HG03135 (cell line): Measurements from ENCODE around the gene TWF2.

Experiments used
- ATAC-seq: cut with Tn5 transposase; IDR thresholded peaks from one replicate; pipeline ENCODE4 v1.9.1; 2021; ENCODE audit warnings: mild to moderate bottlenecking, moderate library complexity; ENCODE audit not compliant: unreplicated experiment

TWF2 gene

DNA sequence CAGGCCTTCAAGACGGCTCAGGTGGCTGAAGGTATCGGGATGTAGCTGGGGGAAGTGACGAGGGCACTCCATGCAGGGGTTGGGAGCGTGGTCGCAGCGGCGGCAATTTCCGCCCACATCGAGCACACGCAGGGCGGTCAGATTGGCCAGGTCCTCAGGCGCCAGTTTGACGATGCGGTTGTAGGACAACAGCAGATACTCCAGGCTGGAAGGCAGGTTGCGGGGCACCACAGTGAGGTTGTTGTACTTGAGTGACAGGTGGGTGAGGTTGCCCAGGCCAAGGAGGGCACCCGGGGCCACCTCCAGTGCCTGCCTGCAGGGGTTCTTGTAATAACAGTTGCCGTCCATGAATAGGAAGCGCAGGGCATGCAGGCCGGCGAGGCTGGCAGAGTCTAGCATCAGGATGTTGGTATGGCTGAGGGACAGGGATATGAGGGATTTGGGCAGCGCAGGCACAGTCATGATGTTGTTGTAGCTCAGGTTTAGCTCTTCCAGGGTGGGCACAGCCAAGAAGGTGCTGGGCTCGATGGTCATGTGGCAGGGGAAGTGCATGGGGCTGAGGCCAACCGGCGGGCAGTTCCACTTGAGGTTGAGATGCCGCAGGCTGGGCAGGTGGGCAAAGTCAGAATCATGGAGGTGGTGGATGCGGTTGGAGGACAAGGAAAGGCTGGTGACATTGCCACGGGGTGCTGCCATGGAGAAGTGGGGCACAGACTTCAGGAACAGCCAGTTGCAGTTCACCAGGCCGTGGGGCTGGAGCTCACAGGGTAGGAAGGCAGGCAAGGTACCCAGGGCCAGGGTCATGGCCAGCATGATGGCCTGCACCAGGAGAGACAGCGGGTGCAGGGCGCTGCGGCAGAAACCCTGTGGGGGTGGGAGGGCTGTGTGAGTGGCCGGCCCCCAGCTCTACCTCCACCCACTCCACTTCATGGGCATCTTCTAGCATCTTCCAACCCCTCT, 15.2 kb downstream of the TWF2 start:
- ATAC-seq: no peak

DNA sequence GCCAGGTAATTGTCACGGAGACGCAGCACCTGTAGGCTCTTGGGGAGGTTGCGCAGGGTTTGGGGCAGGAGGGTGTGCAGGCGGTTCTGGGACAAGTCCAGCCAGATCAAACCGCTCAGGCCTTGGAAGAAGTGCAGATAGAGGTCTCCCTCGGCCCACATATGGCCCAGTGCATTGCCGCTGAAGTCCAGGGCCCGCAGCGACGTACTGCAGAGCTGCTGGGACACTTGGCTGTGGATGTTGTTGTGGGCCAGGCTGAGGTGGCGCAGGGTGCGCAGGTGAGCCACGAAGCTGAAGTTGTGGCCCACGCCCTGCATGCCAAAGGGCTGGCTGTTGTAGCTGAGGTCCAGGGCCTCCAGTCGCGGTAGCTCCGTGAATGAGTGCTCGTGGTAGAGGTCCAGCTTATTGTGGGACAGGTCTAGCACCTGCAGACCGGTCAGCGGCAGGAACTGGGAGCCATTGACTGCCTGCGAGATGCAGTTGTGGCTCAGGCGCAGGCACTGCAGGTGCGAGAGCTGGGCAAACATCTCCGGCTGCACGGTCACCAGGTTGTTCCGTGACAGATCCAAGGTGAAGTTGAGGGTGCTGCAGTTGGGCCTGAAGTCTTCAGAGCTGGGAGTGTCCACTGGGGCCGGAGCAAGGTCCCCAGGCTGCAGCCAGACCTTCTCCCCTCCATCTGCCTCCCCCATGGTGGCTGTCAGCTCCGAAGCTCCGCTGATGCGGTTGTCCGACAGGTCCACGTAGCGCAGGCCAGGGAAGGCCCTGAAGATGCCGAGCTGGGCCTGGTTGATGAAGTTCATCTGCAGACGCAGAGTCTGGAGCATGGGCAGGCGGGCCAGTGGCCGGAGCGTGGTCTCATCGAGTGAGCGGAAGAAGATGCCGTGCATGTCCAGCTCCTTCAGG, 16.4 kb downstream of the TWF2 start:
- no peak for ATAC-seq

DNA sequence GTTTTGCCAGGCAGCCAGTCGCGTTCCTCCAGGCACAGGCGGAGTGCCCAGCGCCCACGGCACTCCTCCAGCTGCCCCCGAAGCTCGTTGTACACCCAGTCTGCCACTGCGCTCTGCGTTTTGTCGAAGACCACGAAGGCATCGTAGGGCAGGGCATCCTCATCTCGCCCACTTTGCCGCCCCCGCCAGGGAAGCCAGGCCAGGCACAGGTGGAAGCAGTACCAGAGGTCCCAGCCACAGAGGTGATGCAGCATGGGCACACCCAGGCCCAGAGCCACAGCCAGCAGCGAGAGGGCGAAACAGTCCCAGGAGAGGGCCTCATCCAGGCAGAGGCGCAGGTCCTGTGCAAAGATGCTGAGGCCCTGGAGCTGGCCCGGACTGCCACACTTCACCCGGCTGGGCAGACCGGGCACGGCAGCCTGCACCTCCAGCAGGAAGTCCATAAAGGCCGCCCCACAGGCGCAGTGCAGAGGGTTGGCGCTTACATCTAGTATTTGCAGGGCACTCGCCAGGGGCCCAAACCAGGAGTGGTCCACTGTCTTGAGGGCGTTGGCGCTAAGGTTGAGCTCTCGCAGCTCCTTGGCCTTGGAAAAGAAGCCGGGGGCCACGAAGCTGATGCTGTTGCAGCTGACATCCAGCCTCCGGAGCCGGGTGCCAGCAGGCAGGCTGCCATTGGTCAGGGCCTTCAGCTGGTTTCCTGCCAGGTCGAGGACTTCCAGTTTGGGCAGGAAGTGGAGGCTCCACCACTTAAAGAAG, 17.2 kb downstream of the TWF2 start:
- no peak for ATAC-seq

DNA sequence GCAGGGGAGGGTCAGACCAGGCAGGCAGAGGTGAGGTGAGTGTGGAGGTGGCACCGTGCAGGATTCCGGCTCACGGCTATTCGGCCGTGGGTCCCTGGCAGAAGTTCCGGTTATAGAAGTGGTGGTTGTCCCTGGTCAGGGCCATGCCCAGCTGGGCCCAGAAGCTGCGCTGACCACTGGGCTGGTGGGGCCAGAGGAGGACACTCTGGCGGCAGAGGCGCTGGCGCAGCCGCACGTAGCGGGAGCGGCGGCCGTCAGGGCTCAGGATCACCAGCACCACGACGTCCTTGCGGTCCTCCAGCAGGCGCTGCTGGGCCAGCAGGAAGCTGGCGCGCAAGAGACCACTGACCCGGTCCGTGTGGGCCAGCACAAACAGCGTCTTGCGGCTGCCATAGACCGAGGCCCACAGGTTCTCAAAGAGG, 17.8 kb downstream of the TWF2 start:
- ATAC-seq: no peak

DNA sequence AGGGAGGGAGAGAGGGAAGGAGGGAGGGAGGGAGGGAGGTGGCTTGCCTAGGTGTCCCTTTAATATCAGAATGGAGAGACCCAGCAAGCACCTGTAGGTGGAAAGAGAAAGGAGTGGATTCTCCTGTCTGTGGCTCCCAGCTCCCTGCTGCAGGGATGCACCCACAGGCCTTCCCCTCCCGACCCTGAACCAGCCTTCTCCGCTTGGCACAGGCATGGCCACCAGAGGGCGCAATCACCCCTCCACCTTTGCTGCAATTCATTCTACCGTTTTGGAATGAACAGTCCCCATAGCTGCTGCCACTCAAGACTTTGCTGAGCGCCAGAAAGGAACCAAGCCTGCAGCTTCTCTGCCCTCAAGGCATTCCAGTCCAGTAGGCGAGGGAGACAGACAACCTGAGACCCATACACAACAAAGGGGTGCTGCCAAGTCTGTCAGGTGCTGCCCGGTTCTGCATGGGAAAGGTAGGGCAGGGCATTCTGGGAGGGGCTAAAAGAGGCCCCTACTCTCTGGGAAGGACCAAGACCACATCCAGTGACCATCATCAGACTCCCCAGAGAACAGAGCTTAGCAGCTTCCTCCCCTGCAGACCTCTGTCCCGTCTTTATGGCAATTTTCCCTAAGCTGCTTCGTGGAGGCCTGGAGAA, 18.5 kb downstream of the TWF2 start:
- ATAC-seq: no peak

DNA sequence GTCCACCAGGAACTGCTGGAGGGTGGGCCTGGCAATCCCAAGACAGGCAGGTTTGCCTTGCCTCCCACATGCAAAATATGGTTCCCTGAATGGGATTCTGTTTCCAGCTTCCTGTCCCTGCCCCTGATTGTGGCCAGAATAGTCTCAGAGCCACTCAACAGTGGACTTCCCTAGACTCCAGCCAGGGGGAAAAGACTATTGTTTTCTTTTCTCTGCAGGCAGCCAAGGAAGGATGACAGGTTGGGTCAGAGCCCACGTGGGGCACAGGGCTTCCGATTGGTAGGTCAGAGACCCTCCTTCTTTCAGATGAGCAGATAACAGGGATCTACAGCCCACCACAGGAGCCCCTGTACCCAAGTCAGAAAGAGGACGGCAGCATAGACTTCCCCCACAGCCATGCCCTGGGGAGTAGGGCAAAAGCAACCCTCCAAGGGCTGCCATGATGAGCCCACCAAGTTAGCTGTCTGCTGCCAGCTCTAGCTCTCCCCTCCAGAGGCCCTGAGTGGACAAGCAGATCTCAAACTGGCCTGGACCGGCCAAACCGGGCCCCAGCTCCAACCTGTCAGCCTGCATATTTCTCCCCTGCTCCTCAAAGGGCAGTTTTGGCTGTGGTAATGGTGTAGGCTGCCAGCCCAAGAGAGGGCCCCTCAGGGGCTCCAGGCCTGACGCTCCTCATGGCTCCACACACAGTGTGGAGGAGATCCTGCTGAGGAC, 19.9 kb downstream of the TWF2 start:
- no peak for ATAC-seq

DNA sequence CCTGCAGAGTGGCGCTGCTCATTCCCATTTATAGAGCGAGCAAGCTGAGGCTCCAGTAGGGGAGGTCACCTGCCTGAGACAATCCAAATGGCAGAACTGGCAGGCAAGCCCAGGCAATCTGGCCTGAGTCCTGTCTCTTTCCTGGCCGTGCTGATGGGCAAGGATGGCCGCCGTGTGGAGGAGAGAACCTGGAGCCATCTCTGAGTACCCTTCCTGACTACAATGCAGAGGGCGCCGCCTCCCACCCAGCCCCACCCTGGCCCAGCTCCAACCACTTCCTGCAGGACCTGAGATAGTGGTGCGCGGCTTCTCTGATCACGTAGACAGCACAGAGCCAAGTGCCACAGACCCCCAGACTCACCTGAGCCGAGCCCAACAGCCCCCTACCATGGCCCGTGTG, 20.5 kb downstream of the TWF2 start:
- no peak for ATAC-seq

DNA sequence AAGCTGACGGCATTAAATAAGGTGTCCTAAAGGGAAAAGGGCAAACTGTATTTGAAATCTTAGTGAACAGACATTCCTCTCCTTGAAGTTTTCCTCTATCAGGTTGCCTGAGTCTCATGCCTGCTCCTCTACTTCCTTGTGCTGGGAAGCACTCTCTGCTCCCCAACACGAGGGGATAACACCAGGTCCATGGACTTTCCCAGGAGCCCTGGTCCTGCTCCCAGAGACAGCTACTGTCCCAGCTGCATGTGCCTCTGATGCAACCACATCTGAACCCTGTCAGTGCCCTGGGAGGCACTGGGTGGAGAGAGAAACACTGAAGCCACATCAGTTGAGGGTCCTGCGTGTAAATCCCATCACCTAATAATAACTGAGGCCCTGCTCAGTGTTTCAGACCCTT, 20.9 kb downstream of the TWF2 start:
- ATAC-seq: no peak

DNA sequence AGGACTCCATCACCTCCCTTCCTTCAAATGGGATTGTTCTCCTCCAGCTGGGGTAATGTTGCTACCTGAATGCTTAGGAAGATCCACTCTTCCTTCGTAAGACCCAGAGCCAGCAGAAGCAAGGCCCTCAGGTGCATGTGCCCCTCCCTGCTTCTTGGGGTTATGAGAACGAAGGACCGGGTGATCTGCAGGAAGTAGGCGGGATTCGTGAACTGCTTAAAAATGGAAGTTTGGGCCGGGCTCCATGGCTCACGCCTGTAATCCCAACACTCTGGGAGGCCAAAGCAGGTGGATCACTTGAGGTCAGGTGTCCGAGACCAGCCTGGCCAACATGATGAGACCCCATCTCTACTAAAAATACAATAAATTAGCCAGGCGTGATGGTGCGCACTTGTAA, 21.6 kb downstream of the TWF2 start:
- ATAC-seq: no peak

DNA sequence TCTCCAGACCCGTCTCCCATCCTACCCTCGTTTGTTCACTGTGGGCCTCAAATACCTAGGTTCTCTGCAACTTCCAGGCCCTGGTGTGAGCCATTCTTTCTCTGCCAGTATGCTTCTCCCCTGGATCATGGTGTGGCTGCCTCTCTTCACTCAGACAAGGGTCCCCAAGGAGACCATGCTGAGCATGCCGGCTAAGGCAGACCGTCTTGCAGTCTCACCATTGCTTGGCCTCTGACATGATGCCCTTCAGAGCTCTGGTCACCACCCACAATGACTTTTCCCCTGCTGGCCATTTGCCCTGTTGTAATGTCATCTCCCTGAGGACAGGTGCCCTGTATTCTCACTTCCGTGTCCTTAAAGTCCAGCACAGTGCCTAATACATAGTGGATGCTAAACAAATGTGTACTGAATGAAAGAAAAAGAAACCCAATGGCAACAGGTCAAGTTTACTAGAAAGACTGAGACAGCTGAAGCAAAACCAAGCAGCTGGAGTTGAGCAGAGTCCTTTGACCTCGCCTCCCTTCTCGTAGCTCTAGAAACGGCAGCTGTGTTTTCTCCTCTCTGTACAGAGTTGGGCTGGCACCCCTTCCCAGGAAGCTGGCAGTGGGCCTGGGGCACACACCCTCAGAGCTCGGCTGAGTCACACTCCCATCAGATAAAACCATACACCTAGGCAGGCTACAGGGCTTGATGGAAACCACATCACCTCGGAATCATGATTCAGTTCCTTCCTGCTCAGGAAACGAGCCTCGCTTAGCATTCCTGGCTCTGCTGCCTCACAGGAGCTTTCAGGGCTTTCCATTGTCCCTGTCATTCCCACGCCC, 22.2 kb downstream of the TWF2 start:
- no peak for ATAC-seq

DNA sequence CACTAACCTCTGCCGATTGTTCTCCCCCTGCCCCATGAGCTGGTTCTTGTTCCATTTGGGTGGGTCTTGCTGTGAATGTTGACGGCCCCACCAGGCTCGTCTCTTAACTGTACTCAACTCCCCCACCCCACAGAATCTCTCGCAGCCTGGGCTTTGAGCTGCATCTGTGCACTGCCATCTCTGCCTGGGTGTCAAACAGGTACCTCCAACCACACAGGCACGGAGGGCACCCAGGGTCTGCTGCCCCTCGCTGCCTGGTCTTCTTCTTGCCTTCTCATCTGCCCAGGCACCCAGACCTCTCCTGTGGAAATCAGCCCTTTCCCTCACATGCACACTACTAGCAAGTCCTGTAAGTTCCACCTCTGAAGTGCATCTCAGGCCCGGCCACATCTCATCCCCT, 23.6 kb downstream of the TWF2 start:
- ATAC-seq: no peak

DNA sequence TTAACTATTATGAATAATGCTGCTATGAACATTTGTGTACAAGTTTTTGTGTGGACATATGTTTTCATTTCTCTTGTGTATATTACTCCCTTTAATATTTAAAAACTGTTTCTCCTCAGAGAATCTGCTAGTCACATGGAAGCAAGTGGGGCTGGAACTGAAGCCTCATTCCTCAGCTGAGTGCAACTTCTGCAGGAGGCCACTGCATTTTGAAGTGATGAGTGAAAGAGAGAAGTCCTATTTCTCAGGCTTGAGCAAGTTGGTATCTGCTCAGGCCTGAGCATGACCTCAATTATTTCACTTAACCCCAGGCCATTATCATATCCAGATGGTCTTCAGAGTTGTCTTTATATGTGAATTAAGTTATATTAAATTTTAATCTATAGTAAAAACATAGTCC, 25.1 kb downstream of the TWF2 start:
- no peak for ATAC-seq

DNA sequence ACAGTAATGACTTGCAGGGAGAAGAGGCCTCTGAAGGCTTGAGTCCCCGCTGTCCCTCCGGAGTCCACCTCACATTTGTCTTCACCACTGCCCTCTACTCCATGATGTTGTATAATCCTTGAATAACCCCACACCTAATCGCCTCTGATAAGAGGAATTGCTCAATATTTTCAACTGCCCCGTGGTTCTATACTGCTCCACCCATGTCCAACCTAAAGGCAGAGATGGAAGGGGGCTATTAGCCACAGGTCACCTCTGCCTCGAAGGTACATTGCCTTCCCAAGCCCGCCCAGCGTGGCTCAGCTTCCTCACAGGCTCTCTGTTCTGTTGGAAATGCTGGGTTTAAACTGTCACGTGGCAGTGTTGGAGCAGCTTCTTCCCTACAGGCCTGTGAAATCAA, 26.0 kb downstream of the TWF2 start:
- ATAC-seq: no peak

DNA sequence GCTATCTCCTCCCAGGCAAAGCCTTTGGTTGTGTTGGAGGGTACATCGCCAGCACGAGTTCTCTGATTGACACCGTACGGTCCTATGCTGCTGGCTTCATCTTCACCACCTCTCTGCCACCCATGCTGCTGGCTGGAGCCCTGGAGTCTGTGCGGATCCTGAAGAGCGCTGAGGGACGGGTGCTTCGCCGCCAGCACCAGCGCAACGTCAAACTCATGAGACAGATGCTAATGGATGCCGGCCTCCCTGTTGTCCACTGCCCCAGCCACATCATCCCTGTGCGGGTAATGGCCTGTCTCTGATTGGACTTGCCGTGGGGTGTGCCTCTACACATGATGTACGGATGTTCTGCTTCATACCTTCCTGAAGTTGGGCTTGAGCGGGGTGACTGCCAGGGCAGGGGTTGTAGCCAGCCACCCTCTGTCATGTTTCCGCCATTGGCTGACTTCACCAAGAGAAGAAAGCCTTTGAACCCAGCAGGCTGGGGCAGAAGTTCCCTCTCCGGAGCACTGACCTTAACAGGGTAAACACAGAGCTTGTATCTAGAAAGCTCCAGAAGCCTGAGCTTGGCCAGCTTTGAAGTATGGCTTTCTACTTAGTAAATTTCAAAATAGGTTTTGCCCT, 27.6 kb downstream of the TWF2 start:
- ATAC-seq: no peak

DNA sequence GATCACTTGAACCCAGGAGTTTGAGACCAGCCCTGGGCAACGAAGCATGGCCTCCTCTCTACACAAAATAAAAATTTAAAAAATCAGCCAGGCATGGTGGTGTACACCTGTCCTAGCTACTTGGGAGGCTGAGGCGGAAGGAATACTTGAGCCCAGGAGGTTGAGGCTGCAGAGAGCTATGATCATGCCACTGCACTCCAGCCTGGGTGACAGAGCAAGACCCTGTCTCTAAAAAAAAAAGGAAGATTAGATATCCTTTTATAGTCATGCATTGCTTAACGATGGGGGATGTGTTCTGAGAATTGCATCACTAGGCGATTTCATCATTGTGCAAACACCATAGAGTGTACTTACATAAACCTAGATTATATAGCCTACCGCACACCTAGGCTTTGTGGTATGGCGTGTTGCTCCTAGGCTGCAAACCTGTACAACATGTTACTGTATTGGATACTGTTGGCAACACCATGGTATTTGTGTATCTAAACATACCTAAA, 28.4 kb downstream of the TWF2 start:
- no peak for ATAC-seq

DNA sequence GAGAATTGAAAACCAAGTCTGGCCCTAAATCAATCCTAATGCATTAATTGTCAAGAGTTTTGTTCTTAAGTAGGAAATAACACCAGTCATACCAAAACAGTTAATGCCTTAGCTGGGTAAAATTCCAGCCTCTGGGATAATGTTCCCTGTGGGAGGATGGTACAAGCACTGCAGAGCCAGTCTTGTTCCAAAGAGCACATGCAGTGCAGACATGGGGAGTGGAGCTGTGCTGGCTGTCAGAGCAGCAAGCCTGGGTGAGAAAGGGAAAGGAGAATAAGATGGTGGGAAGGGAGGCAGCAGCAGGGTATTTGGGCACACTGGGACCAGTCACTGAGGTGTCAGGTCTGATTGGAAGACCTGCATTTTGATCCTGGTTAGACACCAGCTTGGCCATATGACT, 28.9 kb downstream of the TWF2 start:
- no peak for ATAC-seq

DNA sequence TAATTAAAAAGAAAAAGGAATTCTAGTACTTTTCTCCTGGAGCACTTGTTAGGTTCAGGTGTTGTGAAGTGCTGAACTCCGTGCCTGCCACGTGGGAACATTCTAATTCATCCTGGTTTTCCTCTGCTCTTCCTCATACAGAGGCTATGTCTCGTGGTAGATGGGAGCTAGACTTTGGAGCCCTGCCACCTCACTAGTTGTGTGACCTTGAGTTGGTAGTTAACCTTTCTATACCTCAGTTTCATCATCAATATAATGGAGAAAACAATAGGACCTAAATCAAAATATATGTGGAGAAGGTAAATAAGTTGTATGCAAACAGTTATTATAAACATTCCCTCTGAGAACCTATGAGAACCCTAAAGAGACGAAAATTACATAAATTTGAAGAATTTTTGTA, 30.4 kb downstream of the TWF2 start:
- no peak for ATAC-seq

DNA sequence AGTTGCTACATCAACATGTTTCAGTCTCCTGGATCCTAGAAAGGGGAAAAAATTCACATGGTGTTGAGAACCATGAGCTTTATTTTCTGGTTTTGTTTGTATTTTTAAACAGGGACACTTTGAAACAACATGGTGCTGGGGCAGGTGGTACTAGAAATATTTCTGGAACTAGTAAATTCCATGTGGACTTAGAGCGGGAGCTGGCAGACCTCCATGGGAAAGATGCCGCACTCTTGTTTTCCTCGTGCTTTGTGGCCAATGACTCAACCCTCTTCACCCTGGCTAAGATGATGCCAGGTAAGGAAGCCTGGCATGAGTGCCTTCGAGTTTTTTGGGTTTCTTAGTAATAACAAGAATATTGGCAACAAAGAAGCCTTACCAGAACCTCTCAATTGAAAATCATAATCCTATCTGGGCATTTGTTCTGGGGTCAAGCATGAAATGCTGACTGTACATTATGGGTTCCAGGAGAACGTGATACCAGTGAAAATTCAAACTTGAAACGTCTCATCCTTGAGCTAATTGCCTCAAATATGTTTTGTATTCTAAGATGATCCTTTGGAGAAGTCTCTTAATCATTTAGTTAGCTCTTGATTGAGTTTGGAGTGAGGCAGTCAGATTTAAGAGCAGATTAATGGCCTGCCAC, 33.1 kb downstream of the TWF2 start:
- no peak for ATAC-seq
